ENCODE measurements around the gene RHOU.
A peak's percentile ranks its signal among the peaks of the same experiment; 100 is the strongest.

Gene RHOU

GRCh38 chr1:228763561-228763960, 28.3 kb downstream of the RHOU start:
- Histone ChIP-seq H3K9ac (ENCODE audit: low read length) (no peak overlapping the region), H3K36me3 (replicated peaks; ENCODE audit: low read depth, low read length) (no peaks in the 10 kb centered on the region), H3K27ac (ENCODE audit: low read length) (no peak overlapping the region), H3K4me3 (ENCODE audit: low read length) (no peak overlapping the region), H3K4me2 (ENCODE audit: low read length) (no peak overlapping the region), H3K4me1 (ENCODE audit: low read length) (peaks cover 11% of the 10 kb centered on the region), H4K20me1 (ENCODE audit: insufficient read depth, low read length) (no peaks in the 10 kb centered on the region), H3K79me2 (ENCODE audit: low read length) (no peaks in the 10 kb centered on the region), H3K9me3 (ENCODE audit: insufficient read depth, low read length) (no peaks in the 10 kb centered on the region), H3K27me3 (ENCODE audit: low read depth, low read length) (peaks cover 57% of the 10 kb centered on the region), H2AFZ (ENCODE audit: low read depth, low read length) (no peak overlapping the region)
- no peak for TF ChIP-seq EZH2phosphoT487 (IDR thresholded peaks at IDR 0.05; ENCODE audit: low read depth)
- TF ChIP-seq CTCF (IDR thresholded peaks at IDR 0.05; ENCODE audit: low read depth, low read length), result no peak

GRCh38 chr1:228765168-228765946, 30.1 kb downstream of the RHOU start:
- H3K4me2 ChIP-seq (ENCODE audit: low read length), result no peak overlapping the region
- no peaks in the 10 kb centered on the region for H3K9me3 ChIP-seq (ENCODE audit: insufficient read depth, low read length)
- no peaks in the 10 kb centered on the region for H3K36me3 ChIP-seq (replicated peaks; ENCODE audit: low read depth, low read length)
- H3K27ac ChIP-seq (ENCODE audit: low read length), result no peak overlapping the region
- TF ChIP-seq CTCF (IDR thresholded peaks at IDR 0.05; ENCODE audit: low read depth, low read length) (no peak), EZH2phosphoT487 (IDR thresholded peaks at IDR 0.05; ENCODE audit: low read depth) (no peak)
- no peaks in the 10 kb centered on the region for H3K79me2 ChIP-seq (ENCODE audit: low read length)
- no peak overlapping the region for H3K4me3 ChIP-seq (ENCODE audit: low read length)
- H2AFZ ChIP-seq (ENCODE audit: low read depth, low read length), result peak overlapping the region; percentile 68; the same call in 1 of the 2 replicates
- peaks cover 5% of the 10 kb centered on the region for H3K4me1 ChIP-seq (ENCODE audit: low read length)
- H4K20me1 ChIP-seq (ENCODE audit: insufficient read depth, low read length), result no peaks in the 10 kb centered on the region
- peaks cover 56% of the 10 kb centered on the region for H3K27me3 ChIP-seq (ENCODE audit: low read depth, low read length)
- H3K9ac ChIP-seq (ENCODE audit: low read length), result no peak overlapping the region

DNA sequence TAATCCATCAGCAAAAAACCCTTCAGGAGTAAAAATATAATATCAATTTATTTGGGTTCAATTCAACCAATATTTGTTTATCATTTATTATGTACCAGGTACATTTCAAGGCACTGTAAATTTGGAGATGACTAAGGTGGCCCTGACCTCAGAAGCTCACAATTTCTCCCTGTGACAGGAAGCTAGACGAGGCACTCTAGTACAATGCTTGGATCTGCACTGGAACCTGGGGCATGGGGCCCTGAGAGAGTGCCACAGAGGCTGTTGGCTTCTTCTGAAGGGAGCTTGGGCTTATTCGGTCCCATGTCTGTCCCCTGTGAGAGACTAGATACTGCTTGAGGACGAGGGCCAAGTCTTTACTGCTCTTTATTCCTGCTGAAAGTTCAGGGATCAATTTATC, 31.5 kb downstream of the RHOU start:
- Histone ChIP-seq H3K9me3 (ENCODE audit: insufficient read depth, low read length) (no peaks in the 10 kb centered on the region), H3K27ac (ENCODE audit: low read length) (no peak overlapping the region), H3K4me2 (ENCODE audit: low read length) (no peak overlapping the region), H2AFZ (ENCODE audit: low read depth, low read length) (no peak overlapping the region), H3K4me1 (ENCODE audit: low read length) (peaks cover 5% of the 10 kb centered on the region), H3K36me3 (replicated peaks; ENCODE audit: low read depth, low read length) (no peaks in the 10 kb centered on the region), H3K9ac (ENCODE audit: low read length) (no peak overlapping the region), H3K79me2 (ENCODE audit: low read length) (no peaks in the 10 kb centered on the region), H4K20me1 (ENCODE audit: insufficient read depth, low read length) (no peaks in the 10 kb centered on the region), H3K27me3 (ENCODE audit: low read depth, low read length) (peaks cover 55% of the 10 kb centered on the region), H3K4me3 (ENCODE audit: low read length) (no peak overlapping the region)
- TF ChIP-seq EZH2phosphoT487 (IDR thresholded peaks at IDR 0.05; ENCODE audit: low read depth) (no peak), CTCF (IDR thresholded peaks at IDR 0.05; ENCODE audit: low read depth, low read length) (no peak)

DNA sequence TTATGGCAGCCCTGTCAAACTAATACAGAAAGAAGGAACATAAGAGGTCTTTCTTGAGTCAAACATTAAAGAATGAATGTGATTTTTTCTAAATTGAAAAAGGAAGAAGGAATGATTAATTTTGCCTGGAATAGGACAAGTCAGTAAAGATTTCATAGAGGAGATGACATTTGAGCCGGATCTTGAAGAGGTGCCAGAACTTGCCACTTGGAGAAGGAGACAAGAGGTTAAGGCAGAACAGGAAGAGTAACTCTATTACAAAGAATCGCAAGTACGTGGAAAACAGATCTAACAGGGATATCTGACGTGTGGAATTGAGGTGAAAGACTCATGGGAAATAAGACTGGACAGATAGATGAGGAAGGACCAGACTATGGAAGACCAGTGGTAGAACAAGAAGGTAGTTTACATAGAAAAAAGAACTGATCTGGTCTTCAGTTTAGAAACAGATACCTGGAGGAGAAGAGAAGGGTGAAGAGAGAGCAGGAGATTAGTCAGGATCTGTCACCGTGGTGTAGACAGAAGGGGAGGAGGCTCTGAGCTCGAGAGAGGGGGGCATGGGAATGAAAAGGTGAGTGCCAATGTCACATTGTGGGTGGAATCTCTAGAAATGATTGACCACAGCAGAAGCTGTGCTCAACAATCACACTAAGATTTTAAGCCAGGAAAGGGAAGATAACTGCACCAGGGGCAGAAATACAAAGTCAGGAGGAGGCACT, 32.5 kb downstream of the RHOU start:
- Histone ChIP-seq H3K4me3 (ENCODE audit: low read length) (no peak overlapping the region), H3K36me3 (replicated peaks; ENCODE audit: low read depth, low read length) (no peaks in the 10 kb centered on the region), H3K9ac (ENCODE audit: low read length) (no peak overlapping the region), H3K27me3 (ENCODE audit: low read depth, low read length) (peaks cover 46% of the 10 kb centered on the region), H3K4me2 (ENCODE audit: low read length) (no peak overlapping the region), H3K79me2 (ENCODE audit: low read length) (no peaks in the 10 kb centered on the region), H4K20me1 (ENCODE audit: insufficient read depth, low read length) (no peaks in the 10 kb centered on the region), H3K27ac (ENCODE audit: low read length) (no peak overlapping the region), H3K4me1 (ENCODE audit: low read length) (peaks cover 5% of the 10 kb centered on the region), H3K9me3 (ENCODE audit: insufficient read depth, low read length) (no peaks in the 10 kb centered on the region), H2AFZ (ENCODE audit: low read depth, low read length) (no peak overlapping the region)
- TF ChIP-seq EZH2phosphoT487 (IDR thresholded peaks at IDR 0.05; ENCODE audit: low read depth) (no peak), CTCF (IDR thresholded peaks at IDR 0.05; ENCODE audit: low read depth, low read length) (no peak)

Data from OCI-LY3 (cell line).